ENCODE data around the gene FILIP1L. TPM values are rescaled to one million over a fixed set of nuclear protein-coding genes. Genes with fewer than 3 reads are reported as not detected.

FILIP1L gene
- total and polyA plus RNA-seq, 11 donors: 18.2 to 120 (median 77.3) TPM

GRCh38 chr3:100155128-100155527, 40.8 kb upstream of the FILIP1L start:
- no peaks in the 10 kb centered on the region for H3K36me3 ChIP-seq
- H3K27ac ChIP-seq: no peak overlapping the region
- H3K4me1 ChIP-seq: peaks cover 0 to 49% (median 39%) of the 10 kb centered on the region in 12 donors
- H3K9me3 ChIP-seq: peaks cover 0 to 22% (median 13%) of the 10 kb centered on the region in 12 donors
- H3K27me3 ChIP-seq: no peaks in the 10 kb centered on the region
- DNase-seq (no peak), ATAC-seq (no peak)
- TF ChIP-seq, protein P1, sequence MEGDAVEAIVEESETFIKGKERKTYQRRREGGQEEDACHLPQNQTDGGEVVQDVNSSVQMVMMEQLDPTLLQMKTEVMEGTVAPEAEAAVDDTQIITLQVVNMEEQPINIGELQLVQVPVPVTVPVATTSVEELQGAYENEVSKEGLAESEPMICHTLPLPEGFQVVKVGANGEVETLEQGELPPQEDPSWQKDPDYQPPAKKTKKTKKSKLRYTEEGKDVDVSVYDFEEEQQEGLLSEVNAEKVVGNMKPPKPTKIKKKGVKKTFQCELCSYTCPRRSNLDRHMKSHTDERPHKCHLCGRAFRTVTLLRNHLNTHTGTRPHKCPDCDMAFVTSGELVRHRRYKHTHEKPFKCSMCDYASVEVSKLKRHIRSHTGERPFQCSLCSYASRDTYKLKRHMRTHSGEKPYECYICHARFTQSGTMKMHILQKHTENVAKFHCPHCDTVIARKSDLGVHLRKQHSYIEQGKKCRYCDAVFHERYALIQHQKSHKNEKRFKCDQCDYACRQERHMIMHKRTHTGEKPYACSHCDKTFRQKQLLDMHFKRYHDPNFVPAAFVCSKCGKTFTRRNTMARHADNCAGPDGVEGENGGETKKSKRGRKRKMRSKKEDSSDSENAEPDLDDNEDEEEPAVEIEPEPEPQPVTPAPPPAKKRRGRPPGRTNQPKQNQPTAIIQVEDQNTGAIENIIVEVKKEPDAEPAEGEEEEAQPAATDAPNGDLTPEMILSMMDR (IDR thresholded peaks at IDR 0.05): no peak
- TF ChIP-seq POLR2A (IDR thresholded peaks at IDR 0.05): no peak
- H3K4me3 ChIP-seq: no peak overlapping the region
- intact Hi-C loops (cut with DNase I): loop anchor here in 5 of 10 donors (5.0 to 10.0 kb wide), 6 partner anchors 48 to 310 kb away; no protein-coding TSS in a partner anchor

DNA sequence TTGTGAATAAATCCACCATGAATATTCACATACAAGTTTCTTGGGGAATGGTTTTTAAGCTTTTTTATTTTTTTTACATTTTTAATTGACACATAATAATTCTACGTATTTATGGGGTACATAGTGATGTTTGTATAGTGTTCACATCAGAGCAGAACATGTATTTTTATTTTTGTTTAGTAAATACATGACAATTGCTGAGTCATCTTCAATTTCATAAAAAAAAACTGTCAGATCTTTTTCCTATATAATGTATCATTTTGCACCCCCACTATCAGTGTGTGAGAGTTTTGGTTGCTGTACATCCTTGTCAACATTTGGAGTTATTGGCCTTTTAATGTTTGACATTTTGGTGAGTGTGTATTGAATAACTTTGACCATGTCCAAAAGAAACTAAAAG, 39.9 kb upstream of the FILIP1L start:
- Histone ChIP-seq H3K27ac (no peak overlapping the region), H3K9me3 (peaks cover 0 to 22% (median 13%) of the 10 kb centered on the region in 12 donors), H3K4me3 (no peak overlapping the region), H3K27me3 (no peaks in the 10 kb centered on the region), H3K36me3 (no peaks in the 10 kb centered on the region), H3K4me1 (peaks cover 0 to 49% (median 37%) of the 10 kb centered on the region in 12 donors)
- TF ChIP-seq POLR2A (IDR thresholded peaks at IDR 0.05): no peak
- TF ChIP-seq, protein P1 (IDR thresholded peaks at IDR 0.05): no peak
- ATAC-seq (no peak), DNase-seq (no peak)
- 98 to 100% (median 99%) methylated on average over 1 of the region's 1 CpG for WGBS, 4 donors
- intact Hi-C loops (cut with DNase I): loop anchor here in 3 of 10 donors (10.0 kb wide), 3 partner anchors 79 to 309 kb away; no protein-coding TSS in a partner anchor

- WGBS, 4 donors: 53 to 64% (median 62%) methylated on average over 8 of the region's 8 CpGs
- no peaks in the 10 kb centered on the region for H3K36me3 ChIP-seq
- peak in 3 of 4 donors; percentile 40 to 81 (median 58) for ATAC-seq
- no peak overlapping the region for H3K4me3 ChIP-seq
- peak overlapping the region in 11 of 12 donors; percentile 55 to 84 (median 69) for H3K27ac ChIP-seq
- intact Hi-C loops (cut with DNase I): loop anchor here in 3 of 10 donors (10.0 kb wide), 3 partner anchors 76 to 306 kb away; no protein-coding TSS in a partner anchor
- peaks cover 0 to 30% (median 19%) of the 10 kb centered on the region in 12 donors for H3K4me1 ChIP-seq
- DNase-seq: peak in 1 of 5 donors; percentile 40
- no peak for TF ChIP-seq POLR2A (IDR thresholded peaks at IDR 0.05)
- TF ChIP-seq, protein P1 (IDR thresholded peaks at IDR 0.05): no peak
- H3K27me3 ChIP-seq: no peaks in the 10 kb centered on the region
- H3K9me3 ChIP-seq: peaks cover 0 to 16% (median 10%) of the 10 kb centered on the region in 12 donors
Measured at GRCh38 chr3:100151024-100151707, 36.9 kb upstream of the FILIP1L start.

DNA sequence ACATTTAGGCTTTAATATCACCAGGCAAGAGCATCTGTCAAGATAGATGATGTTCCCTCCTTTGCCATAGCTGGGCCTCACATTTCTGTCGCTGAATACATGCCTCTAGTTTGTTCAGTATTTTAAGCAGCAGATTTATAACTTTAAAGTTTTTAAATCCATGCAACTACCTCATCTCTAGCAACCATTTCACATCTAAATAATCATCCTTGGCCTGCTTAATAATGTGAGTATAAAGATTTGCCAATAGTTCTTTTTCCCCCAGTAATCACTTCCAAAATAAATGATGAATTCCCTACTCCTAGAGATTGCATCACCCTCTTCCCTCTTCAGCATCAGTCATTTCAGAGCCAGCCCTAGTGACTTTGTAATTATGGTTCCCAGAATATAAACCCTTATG, 36.2 kb upstream of the FILIP1L start:
- Histone ChIP-seq H3K36me3 (no peaks in the 10 kb centered on the region), H3K27me3 (no peaks in the 10 kb centered on the region), H3K9me3 (peaks cover 0 to 9% (median 4%) of the 10 kb centered on the region in 12 donors), H3K4me3 (no peak overlapping the region), H3K27ac (peak overlapping the region in 11 of 12 donors; percentile 55 to 84 (median 69)), H3K4me1 (peaks cover 0 to 30% (median 19%) of the 10 kb centered on the region in 12 donors)
- DNase-seq (no peak), ATAC-seq (peak; percentile 44 to 86 (median 80))
- intact Hi-C loops (cut with DNase I): loop anchor here in 3 of 10 donors (10.0 kb wide), 3 partner anchors 76 to 306 kb away; no protein-coding TSS in a partner anchor
- WGBS, 4 donors: 67 to 90% (median 83%) methylated on average over 1 of the region's 1 CpG
- no peak for TF ChIP-seq POLR2A (IDR thresholded peaks at IDR 0.05)
- TF ChIP-seq, protein P1 (IDR thresholded peaks at IDR 0.05): no peak

Data from heart left ventricle (tissue), 16 donors.